ENCODE measurements around the gene CCNYL1.

The CCNYL1 gene

GRCh38 chr2:207768168-207768865 is 56.9 kb downstream of the CCNYL1 start:
- H4K8ac ChIP-seq (ENCODE audit: low read depth, low read length), result no peak overlapping the region
- DNase-seq, result peak; percentile 58 to 63
- WGBS (ENCODE audit: extremely low coverage, insufficient coverage, insufficient read length), result no CpG with 5 or more reads among the region's 73 CpGs

GRCh38 chr2:207768866-207769596 is 57.6 kb downstream of the CCNYL1 start:
- H2AK5ac ChIP-seq (ENCODE audit: low read length), result no peak overlapping the region
- WGBS (ENCODE audit: extremely low coverage, insufficient coverage, insufficient read length), result no CpG with 5 or more reads among the region's 52 CpGs
- peak overlapping the region; percentile 75 for H3K4me2 ChIP-seq (ENCODE audit: low read length)
- H3K4ac ChIP-seq (ENCODE audit: low read depth, low read length), result peak overlapping the region; percentile 22
- H3K4me1 ChIP-seq (ENCODE audit: control insufficient read depth in 1 of 2, insufficient read depth in 2 of 2, low read length in 2 of 2), result peaks cover 23 to 25% of the 10 kb centered on the region in 2 experiments
- peak overlapping the region; percentile 79 for H2BK120ac ChIP-seq (ENCODE audit: insufficient read depth, low read length, poor library complexity)
- H4K12ac ChIP-seq (ENCODE audit: low read depth, low read length), result peak overlapping the region; percentile 48
- peak overlapping the region; percentile 79 for H3K9ac ChIP-seq (ENCODE audit: low read length)
- H3K79me1 ChIP-seq (ENCODE audit: low read length), result peaks cover 9% of the 10 kb centered on the region
- H3K36me3 ChIP-seq (ENCODE audit: control insufficient read depth in 1 of 2, insufficient read depth in 2 of 2, low read length in 2 of 2), result peaks cover 0 to 10% of the 10 kb centered on the region in 2 experiments
- H3K9me3 ChIP-seq (ENCODE audit: insufficient read depth, low read depth, low read length), result peaks cover 6% of the 10 kb centered on the region
- peaks cover 15% of the 10 kb centered on the region for H3K79me2 ChIP-seq (ENCODE audit: control insufficient read depth, insufficient read depth, low read length, poor library complexity)
- peak overlapping the region; percentile 84 for H3K18ac ChIP-seq (ENCODE audit: low read length)
- no peaks in the 10 kb centered on the region for H3K27me3 ChIP-seq (ENCODE audit: insufficient read depth, low read length)
- H4K91ac ChIP-seq (ENCODE audit: low read depth, low read length), result peak overlapping the region; percentile 60
- peak overlapping the region; percentile 61 for H2AFZ ChIP-seq (ENCODE audit: insufficient read depth, low read length, poor library complexity)
- H2BK12ac ChIP-seq (ENCODE audit: low read length), result peak overlapping the region; percentile 56
- H2BK5ac ChIP-seq (ENCODE audit: low read depth, low read length, poor library complexity), result peak overlapping the region; percentile 91
- H3K23ac ChIP-seq (ENCODE audit: low read length), result no peak overlapping the region
- peak overlapping the region; percentile 91 for H3K14ac ChIP-seq (ENCODE audit: low read length)
- H4K8ac ChIP-seq (ENCODE audit: low read depth, low read length), result peak overlapping the region; percentile 65
- peak overlapping the region; percentile 60 for H3K27ac ChIP-seq (ENCODE audit: low read depth, low read length)
- peak in 1 of 2 donors; percentile 41 for DNase-seq
- H3K4me3 ChIP-seq (ENCODE audit: low read depth, low read length), result peak overlapping the region; percentile 89

More at GRCh38 chr2:207768168-207768865, 56.9 kb downstream of the CCNYL1 start:
- no peaks in the 10 kb centered on the region for H3K27me3 ChIP-seq (ENCODE audit: insufficient read depth, low read length)
- H4K91ac ChIP-seq (ENCODE audit: low read depth, low read length), result no peak overlapping the region
- H2AK5ac ChIP-seq (ENCODE audit: low read length), result no peak overlapping the region
- H3K79me1 ChIP-seq (ENCODE audit: low read length), result peaks cover 9% of the 10 kb centered on the region
- H3K23ac ChIP-seq (ENCODE audit: low read length), result no peak overlapping the region
- no peak overlapping the region for H3K14ac ChIP-seq (ENCODE audit: low read length)
- H2BK5ac ChIP-seq (ENCODE audit: low read depth, low read length, poor library complexity), result no peak overlapping the region
- H3K36me3 ChIP-seq (ENCODE audit: control insufficient read depth in 1 of 2, insufficient read depth in 2 of 2, low read length in 2 of 2), result peaks cover 0 to 10% of the 10 kb centered on the region in 2 experiments
- peak overlapping the region; percentile 75 for H3K4me2 ChIP-seq (ENCODE audit: low read length)
- no peak overlapping the region for H3K9ac ChIP-seq (ENCODE audit: low read length)
- peak overlapping the region; percentile 26 for H2BK120ac ChIP-seq (ENCODE audit: insufficient read depth, low read length, poor library complexity)
- H3K27ac ChIP-seq (ENCODE audit: low read depth, low read length), result no peak overlapping the region
- peaks cover 23 to 25% of the 10 kb centered on the region in 2 experiments for H3K4me1 ChIP-seq (ENCODE audit: control insufficient read depth in 1 of 2, insufficient read depth in 2 of 2, low read length in 2 of 2)
- H3K79me2 ChIP-seq (ENCODE audit: control insufficient read depth, insufficient read depth, low read length, poor library complexity), result peaks cover 15% of the 10 kb centered on the region
- peak overlapping the region; percentile 89 for H3K4me3 ChIP-seq (ENCODE audit: low read depth, low read length)
- H2BK12ac ChIP-seq (ENCODE audit: low read length), result no peak overlapping the region
- peak overlapping the region; percentile 61 for H2AFZ ChIP-seq (ENCODE audit: insufficient read depth, low read length, poor library complexity)
- H3K18ac ChIP-seq (ENCODE audit: low read length), result peak overlapping the region; percentile 86
- no peak overlapping the region for H4K12ac ChIP-seq (ENCODE audit: low read depth, low read length)
- peak overlapping the region; percentile 36 for H3K4ac ChIP-seq (ENCODE audit: low read depth, low read length)
- peaks cover 6% of the 10 kb centered on the region for H3K9me3 ChIP-seq (ENCODE audit: insufficient read depth, low read depth, low read length)

GRCh38 chr2:207770602-207771404 is 59.4 kb downstream of the CCNYL1 start:
- Histone ChIP-seq H3K79me1 (ENCODE audit: low read length) (peaks cover 9% of the 10 kb centered on the region), H2BK120ac (ENCODE audit: insufficient read depth, low read length, poor library complexity) (peak overlapping the region; percentile 19), H3K4me1 (ENCODE audit: control insufficient read depth in 1 of 2, insufficient read depth in 2 of 2, low read length in 2 of 2) (peaks cover 23 to 25% of the 10 kb centered on the region in 2 experiments), H3K9ac (ENCODE audit: low read length) (no peak overlapping the region), H3K9me3 (ENCODE audit: insufficient read depth, low read depth, low read length) (peaks cover 6% of the 10 kb centered on the region), H3K27me3 (ENCODE audit: insufficient read depth, low read length) (no peaks in the 10 kb centered on the region), H3K23ac (ENCODE audit: low read length) (no peak overlapping the region), H3K14ac (ENCODE audit: low read length) (no peak overlapping the region), H4K12ac (ENCODE audit: low read depth, low read length) (no peak overlapping the region), H4K8ac (ENCODE audit: low read depth, low read length) (peak overlapping the region; percentile 42), H4K91ac (ENCODE audit: low read depth, low read length) (no peak overlapping the region), H2BK5ac (ENCODE audit: low read depth, low read length, poor library complexity) (peak overlapping the region; percentile 11), H3K27ac (ENCODE audit: low read depth, low read length) (no peak overlapping the region), H3K18ac (ENCODE audit: low read length) (no peak overlapping the region), H2AK5ac (ENCODE audit: low read length) (no peak overlapping the region), H2AFZ (ENCODE audit: insufficient read depth, low read length, poor library complexity) (no peak overlapping the region), H2BK12ac (ENCODE audit: low read length) (no peak overlapping the region), H3K79me2 (ENCODE audit: control insufficient read depth, insufficient read depth, low read length, poor library complexity) (peaks cover 15% of the 10 kb centered on the region), H3K4me2 (ENCODE audit: low read length) (peak overlapping the region; percentile 75), H3K36me3 (ENCODE audit: control insufficient read depth in 1 of 2, insufficient read depth in 2 of 2, low read length in 2 of 2) (peaks cover 0 to 10% of the 10 kb centered on the region in 2 experiments), H3K4me3 (ENCODE audit: low read depth, low read length) (no peak overlapping the region), H3K4ac (ENCODE audit: low read depth, low read length) (no peak overlapping the region)
- no CpG with 5 or more reads among the region's 50 CpGs for WGBS (ENCODE audit: extremely low coverage, insufficient coverage, insufficient read length)
- peak; percentile 23 to 58 for DNase-seq

DNA sequence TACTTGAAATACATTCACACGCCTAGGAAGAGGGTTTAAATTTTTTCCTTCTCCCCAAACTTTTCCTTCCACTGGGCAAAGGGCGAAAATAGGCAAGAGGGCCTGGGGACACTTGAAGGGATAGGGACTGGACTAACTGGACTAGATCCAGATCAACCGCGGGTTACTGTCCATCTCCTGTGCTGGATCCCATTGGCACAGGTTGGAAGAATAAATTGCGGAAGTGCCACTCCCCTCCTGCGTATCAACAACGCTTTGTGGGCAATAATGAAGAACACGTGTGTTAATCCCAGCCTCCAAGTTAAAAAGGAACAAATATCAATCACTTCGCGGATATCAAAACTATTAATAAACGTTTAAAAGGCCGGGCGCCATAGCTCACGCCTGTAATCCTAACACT is 60.0 kb downstream of the CCNYL1 start:
- H3K18ac ChIP-seq (ENCODE audit: low read length), result no peak overlapping the region
- H3K4me2 ChIP-seq (ENCODE audit: low read length), result no peak overlapping the region
- H3K4ac ChIP-seq (ENCODE audit: low read depth, low read length), result no peak overlapping the region
- peaks cover 9% of the 10 kb centered on the region for H3K79me1 ChIP-seq (ENCODE audit: low read length)
- H4K12ac ChIP-seq (ENCODE audit: low read depth, low read length), result no peak overlapping the region
- peaks cover 15% of the 10 kb centered on the region for H3K79me2 ChIP-seq (ENCODE audit: control insufficient read depth, insufficient read depth, low read length, poor library complexity)
- no peak overlapping the region for H2BK12ac ChIP-seq (ENCODE audit: low read length)
- WGBS (ENCODE audit: extremely low coverage, insufficient coverage, insufficient read length), result no CpG with 5 or more reads among the region's 14 CpGs
- H3K27ac ChIP-seq (ENCODE audit: low read depth, low read length), result no peak overlapping the region
- no peak overlapping the region for H3K23ac ChIP-seq (ENCODE audit: low read length)
- H2AK5ac ChIP-seq (ENCODE audit: low read length), result no peak overlapping the region
- H2BK120ac ChIP-seq (ENCODE audit: insufficient read depth, low read length, poor library complexity), result no peak overlapping the region
- peaks cover 6% of the 10 kb centered on the region for H3K9me3 ChIP-seq (ENCODE audit: insufficient read depth, low read depth, low read length)
- no peaks in the 10 kb centered on the region for H3K27me3 ChIP-seq (ENCODE audit: insufficient read depth, low read length)
- H3K4me1 ChIP-seq (ENCODE audit: control insufficient read depth in 1 of 2, insufficient read depth in 2 of 2, low read length in 2 of 2), result peaks cover 21 to 23% of the 10 kb centered on the region in 2 experiments
- DNase-seq, result no peak
- H3K4me3 ChIP-seq (ENCODE audit: low read depth, low read length), result no peak overlapping the region
- H2AFZ ChIP-seq (ENCODE audit: insufficient read depth, low read length, poor library complexity), result no peak overlapping the region
- no peak overlapping the region for H4K8ac ChIP-seq (ENCODE audit: low read depth, low read length)
- no peak overlapping the region for H4K91ac ChIP-seq (ENCODE audit: low read depth, low read length)
- H2BK5ac ChIP-seq (ENCODE audit: low read depth, low read length, poor library complexity), result no peak overlapping the region
- H3K36me3 ChIP-seq (ENCODE audit: control insufficient read depth in 1 of 2, insufficient read depth in 2 of 2, low read length in 2 of 2), result peaks cover 0 to 10% of the 10 kb centered on the region in 2 experiments
- H3K14ac ChIP-seq (ENCODE audit: low read length), result no peak overlapping the region
- no peak overlapping the region for H3K9ac ChIP-seq (ENCODE audit: low read length)
